Measurements from ENCODE around the gene MAP4K2.

MAP4K2 gene

DNA sequence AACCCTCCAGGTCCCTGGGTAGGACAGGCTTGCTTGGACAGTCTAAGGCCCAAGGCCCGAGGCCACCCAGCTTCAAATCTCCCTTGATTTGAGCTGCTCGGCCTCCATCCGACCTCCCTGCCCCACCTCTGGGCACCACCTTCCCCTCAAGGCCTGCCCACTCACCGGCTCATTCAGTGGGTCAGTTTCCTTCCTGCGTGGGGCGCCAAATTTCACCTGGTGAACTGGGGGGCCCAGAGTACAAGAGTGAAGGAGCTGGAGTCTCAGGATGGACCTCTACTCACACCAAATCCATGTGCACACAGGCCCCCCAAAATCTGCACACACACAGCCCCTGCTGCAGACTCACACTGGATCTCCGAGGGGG, 3.8 kb downstream of the MAP4K2 start:
- H3K4me3 ChIP-seq (ENCODE audit: low read depth in 1 of 2, low read length in 2 of 2) = no peak overlapping the region
- H3K4me2 ChIP-seq (ENCODE audit: insufficient read depth, low read length) = no peak overlapping the region
- H2AFZ ChIP-seq (ENCODE audit: low read depth, low read length) = no peak overlapping the region
- ATAC-seq (ENCODE audit: insufficient read depth, low read depth) (no peak), DNase-seq (no peak)
- no peak for TF ChIP-seq EZH2 (IDR thresholded peaks at IDR 0.05; ENCODE audit: borderline replicate concordance, low read depth, low read length, severe bottlenecking)
- TF ChIP-seq, protein P1, sequence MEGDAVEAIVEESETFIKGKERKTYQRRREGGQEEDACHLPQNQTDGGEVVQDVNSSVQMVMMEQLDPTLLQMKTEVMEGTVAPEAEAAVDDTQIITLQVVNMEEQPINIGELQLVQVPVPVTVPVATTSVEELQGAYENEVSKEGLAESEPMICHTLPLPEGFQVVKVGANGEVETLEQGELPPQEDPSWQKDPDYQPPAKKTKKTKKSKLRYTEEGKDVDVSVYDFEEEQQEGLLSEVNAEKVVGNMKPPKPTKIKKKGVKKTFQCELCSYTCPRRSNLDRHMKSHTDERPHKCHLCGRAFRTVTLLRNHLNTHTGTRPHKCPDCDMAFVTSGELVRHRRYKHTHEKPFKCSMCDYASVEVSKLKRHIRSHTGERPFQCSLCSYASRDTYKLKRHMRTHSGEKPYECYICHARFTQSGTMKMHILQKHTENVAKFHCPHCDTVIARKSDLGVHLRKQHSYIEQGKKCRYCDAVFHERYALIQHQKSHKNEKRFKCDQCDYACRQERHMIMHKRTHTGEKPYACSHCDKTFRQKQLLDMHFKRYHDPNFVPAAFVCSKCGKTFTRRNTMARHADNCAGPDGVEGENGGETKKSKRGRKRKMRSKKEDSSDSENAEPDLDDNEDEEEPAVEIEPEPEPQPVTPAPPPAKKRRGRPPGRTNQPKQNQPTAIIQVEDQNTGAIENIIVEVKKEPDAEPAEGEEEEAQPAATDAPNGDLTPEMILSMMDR (IDR thresholded peaks at IDR 0.05; ENCODE audit: borderline replicate concordance, extremely low read depth, low read length, poor library complexity, severe bottlenecking) = no peak
- H4K20me1 ChIP-seq (ENCODE audit: insufficient read depth, low read length) = no peaks in the 10 kb centered on the region
- H3K79me2 ChIP-seq (ENCODE audit: insufficient read depth, low read length) = no peaks in the 10 kb centered on the region
- peaks cover 10% of the 10 kb centered on the region for H3K36me3 ChIP-seq (ENCODE audit: insufficient read depth, low read length)
- no peaks in the 10 kb centered on the region for H3K9me3 ChIP-seq (ENCODE audit: insufficient read depth, low read length, severe bottlenecking)
- peaks cover 22% of the 10 kb centered on the region for H3K4me1 ChIP-seq (ENCODE audit: insufficient read depth, low read length)
- H3K27ac ChIP-seq (ENCODE audit: low read length) = no peak overlapping the region
- H3K9ac ChIP-seq (ENCODE audit: low read depth, low read length) = no peak overlapping the region
- H3K27me3 ChIP-seq (ENCODE audit: insufficient read depth, low read length, poor library complexity) = no peaks in the 10 kb centered on the region

DNA sequence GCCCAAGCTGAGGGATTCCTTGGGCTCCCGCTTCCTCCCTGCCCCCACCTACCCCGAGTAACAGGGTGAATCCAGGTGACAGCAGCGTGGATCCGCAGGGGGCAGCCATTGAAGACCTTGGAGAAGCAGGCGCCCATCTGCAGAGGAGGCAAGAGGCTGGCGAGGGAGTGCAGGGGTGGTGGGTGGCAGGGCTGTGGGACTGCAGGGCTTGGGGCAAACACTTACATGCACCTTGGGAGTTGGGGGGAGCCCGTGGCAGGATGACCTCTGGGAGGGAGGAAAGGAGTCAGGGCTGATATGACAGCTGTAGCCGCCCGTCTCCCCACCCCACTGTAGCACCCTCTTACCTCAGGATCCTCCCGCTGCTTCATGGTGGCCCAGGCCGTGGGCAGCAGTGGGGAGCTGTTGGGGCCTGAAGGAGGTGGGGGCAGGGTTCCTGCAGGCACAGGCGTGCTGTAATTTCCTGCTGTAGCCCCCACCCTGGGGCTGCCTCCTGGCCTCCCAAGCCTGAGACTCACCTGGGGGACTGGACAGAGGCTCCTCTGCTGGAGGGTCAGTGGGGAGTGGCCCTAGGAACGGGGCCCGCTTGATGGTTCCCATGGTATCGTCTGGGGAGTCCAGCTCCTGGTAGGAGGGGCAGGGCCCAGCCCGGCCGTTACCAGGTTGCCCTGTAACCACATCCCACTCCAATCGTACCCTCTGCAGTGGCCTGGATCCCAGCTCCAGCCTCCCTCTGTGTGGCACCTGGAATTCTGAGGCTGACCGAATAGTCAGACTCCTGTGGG, 6.1 kb downstream of the MAP4K2 start:
- Histone ChIP-seq H3K4me3 (ENCODE audit: low read depth in 1 of 2, low read length in 2 of 2) (no peak overlapping the region), H3K4me2 (ENCODE audit: insufficient read depth, low read length) (no peak overlapping the region), H3K9ac (ENCODE audit: low read depth, low read length) (no peak overlapping the region), H3K79me2 (ENCODE audit: insufficient read depth, low read length) (no peaks in the 10 kb centered on the region), H3K36me3 (ENCODE audit: insufficient read depth, low read length) (peaks cover 10% of the 10 kb centered on the region), H3K4me1 (ENCODE audit: insufficient read depth, low read length) (peaks cover 3% of the 10 kb centered on the region), H3K27ac (ENCODE audit: low read length) (no peak overlapping the region), H3K27me3 (ENCODE audit: insufficient read depth, low read length, poor library complexity) (no peaks in the 10 kb centered on the region), H3K9me3 (ENCODE audit: insufficient read depth, low read length, severe bottlenecking) (no peaks in the 10 kb centered on the region), H4K20me1 (ENCODE audit: insufficient read depth, low read length) (no peaks in the 10 kb centered on the region), H2AFZ (ENCODE audit: low read depth, low read length) (no peak overlapping the region)
- ATAC-seq (ENCODE audit: insufficient read depth, low read depth) (no peak), DNase-seq (no peak)
- TF ChIP-seq EZH2 (IDR thresholded peaks at IDR 0.05; ENCODE audit: borderline replicate concordance, low read depth, low read length, severe bottlenecking) = no peak
- TF ChIP-seq, protein P1 (IDR thresholded peaks at IDR 0.05; ENCODE audit: borderline replicate concordance, extremely low read depth, low read length, poor library complexity, severe bottlenecking) = no peak

DNA sequence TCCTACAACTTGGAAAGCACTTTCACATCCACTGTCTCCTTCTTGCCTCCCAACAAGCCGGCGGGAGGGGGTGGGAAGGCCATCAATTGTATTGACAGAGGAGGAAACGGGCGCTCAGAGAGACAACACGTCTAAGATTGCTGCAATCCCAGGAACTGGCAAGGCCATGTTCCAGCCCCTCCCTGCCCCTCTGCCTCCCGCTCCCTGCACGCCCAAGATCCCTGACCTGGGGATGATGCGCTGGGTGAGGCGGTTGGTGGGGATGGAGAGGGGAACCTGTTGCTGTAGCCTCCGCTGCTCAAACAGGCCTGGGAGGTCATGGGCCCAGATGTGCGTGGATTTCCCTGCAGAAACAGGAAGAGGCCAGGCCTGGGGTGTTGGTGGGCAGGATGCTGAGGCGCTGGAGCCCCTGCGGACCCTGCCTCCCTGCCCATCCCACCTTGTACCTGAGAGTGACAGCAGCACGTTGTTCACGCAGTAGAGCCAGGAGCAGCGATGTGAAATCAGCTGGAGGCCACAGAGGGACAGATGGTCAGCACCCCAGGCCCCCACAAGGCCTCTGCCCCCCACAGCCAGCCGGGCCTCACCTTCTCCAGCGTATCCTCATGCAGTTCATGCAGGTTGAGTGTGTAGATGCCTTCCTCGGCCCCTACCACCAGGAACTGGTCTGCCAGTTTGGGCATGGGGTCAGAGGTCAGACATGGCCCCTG, 6.8 kb downstream of the MAP4K2 start:
- peak; percentile 20; the same call in 1 of the 3 replicates for ATAC-seq (ENCODE audit: insufficient read depth, low read depth)
- DNase-seq = no peak
- TF ChIP-seq, protein P1 (IDR thresholded peaks at IDR 0.05; ENCODE audit: borderline replicate concordance, extremely low read depth, low read length, poor library complexity, severe bottlenecking) = no peak
- TF ChIP-seq EZH2 (IDR thresholded peaks at IDR 0.05; ENCODE audit: borderline replicate concordance, low read depth, low read length, severe bottlenecking) = no peak
- H3K4me1 ChIP-seq (ENCODE audit: insufficient read depth, low read length) = no peaks in the 10 kb centered on the region
- no peak overlapping the region for H3K9ac ChIP-seq (ENCODE audit: low read depth, low read length)
- no peak overlapping the region for H3K27ac ChIP-seq (ENCODE audit: low read length)
- no peak overlapping the region for H3K4me2 ChIP-seq (ENCODE audit: insufficient read depth, low read length)
- H3K27me3 ChIP-seq (ENCODE audit: insufficient read depth, low read length, poor library complexity) = no peaks in the 10 kb centered on the region
- H4K20me1 ChIP-seq (ENCODE audit: insufficient read depth, low read length) = no peaks in the 10 kb centered on the region
- no peaks in the 10 kb centered on the region for H3K9me3 ChIP-seq (ENCODE audit: insufficient read depth, low read length, severe bottlenecking)
- no peak overlapping the region for H2AFZ ChIP-seq (ENCODE audit: low read depth, low read length)
- H3K79me2 ChIP-seq (ENCODE audit: insufficient read depth, low read length) = no peaks in the 10 kb centered on the region
- peaks cover 10% of the 10 kb centered on the region for H3K36me3 ChIP-seq (ENCODE audit: insufficient read depth, low read length)
- no peak overlapping the region for H3K4me3 ChIP-seq (ENCODE audit: low read depth in 1 of 2, low read length in 2 of 2)
